GM12872 (cell line): ENCODE results near the gene LRIF1.

Source experiments
- CTCF ChIP-seq: IDR thresholded peaks from 3 replicates; pipeline ENCODE4 v1.5.1; 2011; ENCODE audit warnings: low read depth, mild to moderate bottlenecking, low read length, moderate library complexity; ENCODE audit not compliant: insufficient read depth

The LRIF1 gene

GRCh38 chr1:110960777-110961420, 2.8 kb downstream of the LRIF1 start:
- no peak for TF ChIP-seq CTCF

DNA sequence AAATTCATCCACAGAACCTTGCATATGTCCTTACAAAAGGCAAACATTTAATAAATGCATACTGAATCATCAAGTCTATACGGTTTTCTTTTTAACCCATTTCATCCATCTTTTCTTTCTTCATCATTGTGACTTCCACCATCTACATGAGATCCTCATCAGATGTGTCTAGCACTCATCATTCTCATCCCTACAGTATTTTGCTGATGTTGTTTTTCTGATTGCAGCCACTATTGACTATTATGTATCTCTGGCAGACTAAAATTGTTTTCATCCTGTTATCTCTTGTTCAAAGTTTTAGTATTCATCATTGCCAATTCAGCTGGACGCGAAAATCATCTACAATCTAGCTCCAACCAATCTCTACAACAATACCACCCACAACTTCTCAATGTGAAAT, 5.9 kb downstream of the LRIF1 start:
- TF ChIP-seq CTCF: no peak

DNA sequence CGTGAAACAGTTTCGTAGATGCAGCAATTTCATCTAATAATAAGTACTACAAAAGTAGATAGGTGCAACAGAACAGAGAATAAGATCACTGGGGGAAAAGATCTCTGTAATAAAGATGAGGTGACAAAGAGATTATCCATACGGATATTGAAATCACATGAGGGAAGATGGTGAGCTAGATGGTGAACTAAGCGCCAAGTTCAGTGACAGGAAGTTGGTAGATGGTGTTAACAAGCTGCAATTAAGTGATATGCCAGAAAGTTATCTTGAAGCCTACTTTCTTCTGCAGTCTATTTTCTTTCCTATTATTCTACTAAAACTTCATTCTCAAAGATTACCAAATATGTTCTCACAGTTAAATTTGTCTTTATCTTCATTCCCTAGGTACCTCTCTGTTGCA, 7.1 kb downstream of the LRIF1 start:
- TF ChIP-seq CTCF: no peak

GRCh38 chr1:110953031-110953430, 10.7 kb downstream of the LRIF1 start:
- no peak for TF ChIP-seq CTCF

DNA sequence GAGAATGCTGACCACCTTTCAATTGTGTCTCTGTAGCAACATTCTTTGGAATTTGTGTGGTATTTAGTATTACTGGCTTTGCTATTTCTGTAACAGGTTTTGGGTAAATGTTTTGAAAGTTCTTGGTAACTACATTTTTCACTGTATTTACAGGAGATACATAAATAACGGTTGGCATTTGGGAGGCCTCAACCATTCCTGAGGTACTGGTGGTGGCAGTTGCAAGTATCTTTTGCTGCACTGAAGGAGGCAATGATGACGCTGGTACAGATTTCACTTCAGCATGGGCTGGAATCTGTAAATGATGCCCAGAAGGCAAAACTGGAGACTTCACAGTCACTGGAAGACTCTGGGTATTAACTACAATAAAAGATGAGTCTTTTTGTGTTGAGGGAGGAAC, 11.7 kb downstream of the LRIF1 start:
- no peak for TF ChIP-seq CTCF

DNA sequence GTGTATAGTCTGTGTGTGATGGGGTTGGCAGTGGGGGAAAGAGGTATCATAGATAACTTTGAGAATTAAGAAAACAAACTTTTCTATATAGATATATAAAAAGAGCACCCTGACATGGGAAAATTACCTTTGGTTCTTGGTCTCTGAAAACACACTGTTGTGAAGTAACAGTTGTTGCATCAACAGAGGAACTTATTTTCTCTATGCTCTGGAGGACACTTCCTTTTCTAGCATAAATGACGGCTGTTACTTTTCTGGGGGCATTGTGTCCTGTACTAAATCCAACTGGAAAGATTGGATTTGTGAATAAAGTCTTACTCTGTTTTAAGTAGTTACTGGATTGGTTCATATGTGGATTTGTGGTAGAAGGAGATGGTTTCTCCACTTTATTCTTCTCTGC, 12.6 kb downstream of the LRIF1 start:
- no peak for TF ChIP-seq CTCF

DNA sequence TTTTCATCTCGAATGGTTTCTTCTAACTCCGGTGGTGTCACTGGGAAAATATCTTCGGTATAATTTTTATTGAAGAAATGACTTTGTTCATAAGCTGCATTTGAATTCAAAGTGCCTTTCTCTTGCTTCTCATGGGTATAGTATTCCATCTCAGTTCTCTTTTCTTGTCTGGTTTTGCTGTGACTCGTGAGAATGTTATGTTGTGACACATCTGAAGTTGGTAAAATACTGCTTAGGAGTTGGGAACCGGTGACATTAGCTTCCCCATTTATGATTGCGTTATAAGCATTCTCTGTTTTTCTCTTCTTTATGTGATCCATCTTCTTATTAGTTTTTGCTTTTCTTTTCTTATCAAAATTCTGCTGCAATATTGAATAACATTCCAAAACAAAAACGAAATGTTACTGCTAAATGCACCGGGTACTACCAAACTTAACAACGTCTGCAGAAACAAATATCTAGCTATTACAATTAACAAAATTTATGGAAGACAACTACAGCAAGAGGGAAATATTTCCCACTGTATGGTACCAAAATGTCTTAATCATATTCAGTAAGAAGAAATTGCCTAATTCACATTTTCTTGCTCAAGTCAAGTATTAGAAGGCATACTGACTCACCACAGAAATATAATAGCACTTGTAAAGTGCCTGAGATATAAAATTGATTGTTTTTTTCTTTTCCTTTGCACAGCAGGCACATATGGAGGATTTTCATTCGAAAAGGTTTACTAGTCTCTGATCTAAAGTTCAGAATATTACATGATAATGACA, 15.5 kb downstream of the LRIF1 start:
- TF ChIP-seq CTCF: no peak
